GM18502 (cell line): Measurements from ENCODE around the gene PTPN21.

Source experiments
- ATAC-seq: cut with Tn5 transposase; IDR thresholded peaks from one replicate; pipeline ENCODE4 v1.9.1; 2021; ENCODE audit warnings: mild to moderate bottlenecking; ENCODE audit not compliant: unreplicated experiment, poor library complexity

Gene PTPN21

GRCh38 chr14:88476825-88477224 is 78.0 kb downstream of the PTPN21 start:
- no peak for ATAC-seq

GRCh38 chr14:88476214-88476774 is 78.5 kb downstream of the PTPN21 start:
- no peak for ATAC-seq

- ATAC-seq: no peak
These were observed 81.0 kb downstream of the PTPN21 start for GRCh38 chr14:88473791-88474190.

GRCh38 chr14:88470542-88471440 is 84.0 kb downstream of the PTPN21 start:
- no peak for ATAC-seq

- no peak for ATAC-seq
These were observed 86.4 kb downstream of the PTPN21 start for GRCh38 chr14:88468406-88468805.

- peak; percentile 63 for ATAC-seq
These were observed 91.5 kb downstream of the PTPN21 start for GRCh38 chr14:88463318-88463717.

GRCh38 chr14:88454886-88455285 is 99.9 kb downstream of the PTPN21 start:
- ATAC-seq: no peak

- no peak for ATAC-seq
These were observed 102.6 kb downstream of the PTPN21 start for GRCh38 chr14:88452231-88452630.

- no peak for ATAC-seq
These were observed 115.7 kb downstream of the PTPN21 start for GRCh38 chr14:88439088-88439487.

GRCh38 chr14:88437658-88438057 is 117.1 kb downstream of the PTPN21 start:
- ATAC-seq: no peak

GRCh38 chr14:88430976-88431375 is 123.8 kb downstream of the PTPN21 start:
- no peak for ATAC-seq

- no peak for ATAC-seq
These were observed 128.5 kb downstream of the PTPN21 start for GRCh38 chr14:88426271-88426670.

- no peak for ATAC-seq
These were observed 130.2 kb downstream of the PTPN21 start for GRCh38 chr14:88424573-88424972.

GRCh38 chr14:88422919-88423650 is 131.7 kb downstream of the PTPN21 start:
- ATAC-seq: no peak

GRCh38 chr14:88422047-88422446 is 132.8 kb downstream of the PTPN21 start:
- no peak for ATAC-seq

GRCh38 chr14:88421286-88421685 is 133.5 kb downstream of the PTPN21 start:
- no peak for ATAC-seq

- no peak for ATAC-seq
These were observed 134.6 kb downstream of the PTPN21 start for GRCh38 chr14:88420187-88420586.

- no peak for ATAC-seq
These were observed 137.2 kb downstream of the PTPN21 start for GRCh38 chr14:88417594-88417993.
